Kidney (tissue), 14 donors: Measurements from ENCODE around the gene SLC1A2. TPM values are rescaled to one million over a fixed set of nuclear protein-coding genes. Genes with fewer than 3 reads are reported as not detected.

Source experiments
- DNase-seq, 5 donors: peaks; one replicate each; pipeline ENCODE4 v3.0.0-alpha.2; 2013 to 2020
- FAIRE-seq: peaks from 2 replicates; lab custom pipeline; 2012; peaks lifted over from hg19 to GRCh38; lab: Jason Lieb, UNC
- H3K27ac ChIP-seq, 2 donors: one replicate each; pipeline ENCODE4 v1.7.0; 2013; ENCODE audit warnings: low read depth in 2 of 2, low read length in 2 of 2, inconsistent platforms in 1 of 2
- H3K27me3 ChIP-seq: one replicate; pipeline ENCODE4 v1.7.1; 2013; ENCODE audit warnings: low read length, inconsistent platforms; ENCODE audit not compliant: control insufficient read depth, insufficient read depth
- H3K36me3 ChIP-seq, 3 donors: one replicate each; pipeline versions ENCODE4 v1.7.0 to v1.7.1; 2013; ENCODE audit warnings: low read length in 3 of 3, control low read depth in 1 of 3, inconsistent platforms in 1 of 3; ENCODE audit not compliant: insufficient read depth in 3 of 3, control insufficient read depth in 2 of 3
- H3K4me1 ChIP-seq, 3 donors: one replicate each; pipeline versions ENCODE4 v1.7.0 to v1.7.1; 2013; ENCODE audit warnings: low read length in 3 of 3, inconsistent platforms in 1 of 3, low read depth in 1 of 3; ENCODE audit not compliant: control insufficient read depth in 2 of 3, insufficient read depth in 2 of 3
- H3K4me3 ChIP-seq, 3 donors: one replicate each; pipeline versions ENCODE4 v1.7.0 to v1.8.1; 2013; ENCODE audit warnings: low read length in 3 of 3, control low read depth in 1 of 3, inconsistent platforms in 1 of 3
- H3K9ac ChIP-seq, 3 donors: one replicate each; pipeline versions ENCODE4 v1.7.0 to v1.7.1; 2013; ENCODE audit warnings: low read length in 3 of 3, control low read depth in 1 of 3, inconsistent platforms in 1 of 3
- H3K9me3 ChIP-seq, 3 donors: one replicate each; pipeline versions ENCODE4 v1.7.0 to v1.7.1; 2013; ENCODE audit warnings: low read length in 3 of 3, control low read depth in 1 of 3, inconsistent platforms in 1 of 3; ENCODE audit not compliant: control insufficient read depth in 2 of 3, insufficient read depth in 1 of 3
- CTCF ChIP-seq: IDR thresholded peaks from 3 replicates; pipeline ENCODE4 v1.5.1; 2012; ENCODE audit warnings: mild to moderate bottlenecking, moderate library complexity, borderline replicate concordance; ENCODE audit not compliant: insufficient read depth; ENCODE audit errors: extremely low read depth
- intact Hi-C: fragments of 100-400 bp; cut with DNase I; formaldehyde crosslinking; loops from one replicate; pipeline ENCODE4 v1.11.1; 2022
- polyA plus RNA-seq: library from polyadenylated mRNA; stranded (reverse); fragments of 350-450 nt; fragmentation: Illumina TruSeq; extraction: RNeasy Lipid Tissue Mini Kit (QIAGEN cat#74804); gene quantifications from one replicate; pipeline ENCODE4 v1.2.3, GENCODE V29; 2014; ENCODE audit warnings: low read depth, low replicate concordance; ENCODE audit not compliant: insufficient read depth
- total RNA-seq: library from RNA; stranded (reverse); fragmentation: NEBNext Ultra II Directional; extraction: Animal tissue kit (Norgen Biotek cat#: 25700); gene quantifications from one replicate; pipeline ENCODE4 v1.2.1, GENCODE V29; 2021
- donor health status: control.
- donor health status: control.
- donor health status: control.
- donor health status: control.
- donor health status: control.
- donor health status: DM: yes; HTN: yes; CAD: no.
- donor health status: Normal renal cell carcinoma (clear cell type).

SLC1A2 gene
- total and polyA plus RNA-seq, 2 donors from 2014 or later: 0.11 to 0.28 TPM

DNA sequence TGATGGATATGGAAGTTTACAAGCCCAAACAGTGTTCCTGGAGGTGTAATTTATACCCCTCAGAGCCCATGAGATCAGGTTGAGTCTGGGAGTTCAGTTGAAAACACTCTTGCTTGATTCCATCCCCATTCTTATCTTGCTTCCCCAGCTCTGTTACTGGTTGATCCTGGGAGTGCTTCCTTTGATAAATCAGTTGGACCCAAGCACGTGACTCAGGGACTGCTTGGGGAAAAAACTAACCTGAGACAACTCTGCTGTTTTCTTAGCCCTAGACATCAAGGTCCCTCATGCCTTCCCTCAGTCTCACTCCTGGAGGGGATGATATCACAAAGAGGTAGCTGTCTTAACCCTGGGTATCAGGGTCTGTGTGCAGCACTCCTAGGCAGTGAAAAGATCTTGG is 35.0 kb upstream of the SLC1A2 start:
- no peak overlapping the region for H3K9ac ChIP-seq
- H3K4me1 ChIP-seq: no peaks in the 10 kb centered on the region
- no peaks in the 10 kb centered on the region for H3K9me3 ChIP-seq
- no peak overlapping the region for H3K4me3 ChIP-seq
- FAIRE-seq (no peak), DNase-seq (no peak)
- H3K27me3 ChIP-seq: no peaks in the 10 kb centered on the region
- H3K36me3 ChIP-seq: no peaks in the 10 kb centered on the region
- TF ChIP-seq CTCF: no peak
- intact Hi-C loops: no loop called here
- H3K27ac ChIP-seq: no peak overlapping the region

DNA sequence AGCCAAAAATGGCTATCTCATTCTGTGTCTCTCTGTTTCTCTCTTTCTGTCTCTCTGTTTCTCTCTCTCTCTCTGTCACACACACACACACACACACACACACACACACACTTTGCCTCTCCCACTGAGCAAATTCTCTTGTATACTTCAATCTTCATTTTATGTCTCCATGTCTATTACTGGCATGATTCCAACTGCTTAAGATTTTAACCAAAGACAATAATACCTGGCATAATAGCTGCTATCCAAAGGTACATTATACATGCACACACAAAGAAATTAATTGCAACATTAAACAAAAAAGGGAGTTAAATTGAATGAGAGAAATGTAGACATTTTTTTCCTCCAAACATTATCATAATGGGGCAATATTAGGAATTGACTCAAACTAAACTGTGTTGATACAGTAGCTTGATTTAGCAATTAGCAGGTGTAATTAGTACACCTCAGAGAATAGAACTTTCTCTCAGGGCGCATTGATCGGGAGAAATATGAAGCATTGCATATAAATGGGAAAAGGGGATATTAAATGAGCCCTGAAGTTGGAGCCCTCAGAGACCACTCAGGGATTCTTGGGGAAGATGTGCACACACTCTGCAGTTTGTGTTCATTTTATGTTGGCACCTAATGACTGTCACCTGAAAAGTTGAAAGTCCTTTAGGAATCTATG is 17.4 kb upstream of the SLC1A2 start:
- no peaks in the 10 kb centered on the region for H3K36me3 ChIP-seq
- TF ChIP-seq CTCF: no peak
- H3K4me3 ChIP-seq: no peak overlapping the region
- no peak overlapping the region for H3K9ac ChIP-seq
- no peak overlapping the region for H3K27ac ChIP-seq
- intact Hi-C loops: no loop called here
- no peaks in the 10 kb centered on the region for H3K27me3 ChIP-seq
- DNase-seq: no peak
- H3K9me3 ChIP-seq: no peaks in the 10 kb centered on the region
- no peak for FAIRE-seq
- no peaks in the 10 kb centered on the region for H3K4me1 ChIP-seq

- Histone ChIP-seq H3K9ac (no peak overlapping the region), H3K27ac (no peak overlapping the region), H3K27me3 (no peaks in the 10 kb centered on the region), H3K36me3 (no peaks in the 10 kb centered on the region), H3K4me1 (no peaks in the 10 kb centered on the region), H3K4me3 (no peak overlapping the region), H3K9me3 (no peaks in the 10 kb centered on the region)
- intact Hi-C loops: no loop called here
- DNase-seq (no peak), FAIRE-seq (no peak)
- no peak for TF ChIP-seq CTCF
Observed at GRCh38 chr11:35433588-35433987, 14.2 kb upstream of the SLC1A2 start.

DNA sequence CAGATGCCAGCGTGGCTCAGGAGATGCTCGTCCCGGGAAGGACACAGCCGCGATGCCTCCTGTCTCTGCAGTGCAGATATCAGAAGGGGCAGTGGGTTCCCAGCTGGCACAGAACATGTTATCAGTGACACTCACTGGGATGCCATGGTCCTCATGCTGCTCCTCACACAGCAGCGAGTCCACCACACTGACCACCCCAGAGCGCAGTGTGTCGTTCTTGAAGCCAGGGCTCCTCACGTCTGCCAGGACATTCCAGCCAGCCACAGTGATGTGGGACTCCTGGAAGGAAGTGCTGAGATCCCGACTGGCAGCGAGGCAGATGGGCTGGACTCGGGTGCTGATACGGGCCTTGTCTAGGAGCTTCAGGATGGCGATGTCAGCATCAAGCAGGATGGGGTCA is 13.1 kb upstream of the SLC1A2 start:
- TF ChIP-seq CTCF: no peak
- no peaks in the 10 kb centered on the region for H3K27me3 ChIP-seq
- FAIRE-seq: no peak
- DNase-seq: no peak
- no peaks in the 10 kb centered on the region for H3K36me3 ChIP-seq
- no peaks in the 10 kb centered on the region for H3K9me3 ChIP-seq
- no peak overlapping the region for H3K27ac ChIP-seq
- intact Hi-C loops: no loop called here
- no peaks in the 10 kb centered on the region for H3K4me1 ChIP-seq
- H3K4me3 ChIP-seq: no peak overlapping the region
- no peak overlapping the region for H3K9ac ChIP-seq
